ENCODE measurements around the gene FHL5. TPM values are rescaled to one million over a fixed set of nuclear protein-coding genes. Genes with fewer than 3 reads are reported as not detected.

The FHL5 gene
- total RNA-seq, 1 experiment from 2014 or later, result not detected

GRCh38 chr6:96620851-96621250 is 57.9 kb downstream of the FHL5 start:
- H3K27me3 Mint-ChIP-seq (ENCODE audit: unreplicated experiment), result no peaks in the 10 kb centered on the region
- no peak overlapping the region for H3K27ac Mint-ChIP-seq (ENCODE audit: unreplicated experiment)
- H3K9me3 Mint-ChIP-seq (ENCODE audit: low read depth, unreplicated experiment), result no peaks in the 10 kb centered on the region
- no peaks in the 10 kb centered on the region for H3K36me3 Mint-ChIP-seq (ENCODE audit: insufficient read depth, unreplicated experiment)
- no peak for TF ChIP-seq CTCF (IDR thresholded peaks at IDR 0.05; ENCODE audit: unreplicated experiment)
- no TSS peak for BruUV-seq (replicated peaks)
- intact Hi-C loops (cut with micrococcal nuclease; ENCODE audit: unreplicated experiment), result no loop called here
- DNase-seq, result no peak
- H3K4me1 Mint-ChIP-seq (ENCODE audit: low read depth, unreplicated experiment), result no peaks in the 10 kb centered on the region
- no peak overlapping the region for H3K4me3 Mint-ChIP-seq (ENCODE audit: low read depth, unreplicated experiment)
- CTCF ChIA-PET, result no interaction called here

GRCh38 chr6:96621983-96622382 is 59.1 kb downstream of the FHL5 start:
- DNase-seq, result no peak
- H3K4me1 Mint-ChIP-seq (ENCODE audit: low read depth, unreplicated experiment), result no peaks in the 10 kb centered on the region
- no peak overlapping the region for H3K27ac Mint-ChIP-seq (ENCODE audit: unreplicated experiment)
- no peak for TF ChIP-seq CTCF (IDR thresholded peaks at IDR 0.05; ENCODE audit: unreplicated experiment)
- intact Hi-C loops (cut with micrococcal nuclease; ENCODE audit: unreplicated experiment), result no loop called here
- no peaks in the 10 kb centered on the region for H3K36me3 Mint-ChIP-seq (ENCODE audit: insufficient read depth, unreplicated experiment)
- no TSS peak for BruUV-seq (replicated peaks)
- H3K27me3 Mint-ChIP-seq (ENCODE audit: unreplicated experiment), result no peaks in the 10 kb centered on the region
- H3K4me3 Mint-ChIP-seq (ENCODE audit: low read depth, unreplicated experiment), result no peak overlapping the region
- CTCF ChIA-PET, result no interaction called here
- no peaks in the 10 kb centered on the region for H3K9me3 Mint-ChIP-seq (ENCODE audit: low read depth, unreplicated experiment)

GRCh38 chr6:96624957-96625356 is 62.0 kb downstream of the FHL5 start:
- Mint-ChIP-seq H3K4me3 (ENCODE audit: low read depth, unreplicated experiment) (no peak overlapping the region), H3K36me3 (ENCODE audit: insufficient read depth, unreplicated experiment) (no peaks in the 10 kb centered on the region), H3K9me3 (ENCODE audit: low read depth, unreplicated experiment) (no peaks in the 10 kb centered on the region), H3K4me1 (ENCODE audit: low read depth, unreplicated experiment) (no peaks in the 10 kb centered on the region), H3K27ac (ENCODE audit: unreplicated experiment) (no peak overlapping the region), H3K27me3 (ENCODE audit: unreplicated experiment) (no peaks in the 10 kb centered on the region)
- DNase-seq, result no peak
- CTCF ChIA-PET, result no interaction called here
- intact Hi-C loops (cut with micrococcal nuclease; ENCODE audit: unreplicated experiment), result loop anchor here (1.0 to 5.0 kb wide), 2 partner anchors 132 to 429 kb away; no protein-coding TSS in a partner anchor
- no peak for TF ChIP-seq CTCF (IDR thresholded peaks at IDR 0.05; ENCODE audit: unreplicated experiment)
- BruUV-seq (replicated peaks), result no TSS peak

- Mint-ChIP-seq H3K27ac (ENCODE audit: unreplicated experiment) (no peak overlapping the region), H3K9me3 (ENCODE audit: low read depth, unreplicated experiment) (no peaks in the 10 kb centered on the region), H3K4me1 (ENCODE audit: low read depth, unreplicated experiment) (no peaks in the 10 kb centered on the region), H3K36me3 (ENCODE audit: insufficient read depth, unreplicated experiment) (no peaks in the 10 kb centered on the region), H3K27me3 (ENCODE audit: unreplicated experiment) (no peaks in the 10 kb centered on the region), H3K4me3 (ENCODE audit: low read depth, unreplicated experiment) (no peak overlapping the region)
- CTCF ChIA-PET, result interaction anchor here (1.3 to 1.9 kb wide), 2 partner anchors 271 to 433 kb away, joined by 5 to 13 read pairs; partner anchors contain the start of gene NDUFAF4
- BruUV-seq (replicated peaks), result no TSS peak
- TF ChIP-seq CTCF (IDR thresholded peaks at IDR 0.05; ENCODE audit: unreplicated experiment), result no peak
- intact Hi-C loops (cut with micrococcal nuclease; ENCODE audit: unreplicated experiment), result loop anchor here (1.0 to 5.0 kb wide), 3 partner anchors 130 to 432 kb away; no protein-coding TSS in a partner anchor
- no peak for DNase-seq
Observed at GRCh38 chr6:96626759-96627364, 63.9 kb downstream of the FHL5 start.
